GM23338 (cell line): Measurements from ENCODE around the gene EIF3J. TPM values are rescaled to one million over a fixed set of nuclear protein-coding genes. Genes with fewer than 3 reads are reported as not detected.

Experiments used
- ATAC-seq: fragments of 200-7000 bp; cut with Tn5 transposase; 3 replicates; pipeline ENCODE4 v1.9.1; 2020
- DNase-seq: peaks from one replicate; pipeline ENCODE4 v3.0.0-alpha.2; 2015; ENCODE audit warnings: low spot score
- H2AFZ ChIP-seq: fragments of 200-600 bp; sonication (generic); 2 replicates; pipeline ENCODE4 v1.8.0; 2016; ENCODE audit warnings: antibody characterized with exemption, mild to moderate bottlenecking, moderate library complexity
- H3F3A ChIP-seq: fragments of 200-600 bp; sonication (generic); replicated peaks from 2 replicates; pipeline ENCODE4 v1.8.0; 2017; ENCODE audit warnings: antibody characterized with exemption, mixed run types, low read depth
- H3K27ac ChIP-seq: fragments of 200-600 bp; sonication (generic); 2 replicates; pipeline ENCODE4 v1.6.1; 2016; ENCODE audit warnings: low read depth
- H3K27me3 ChIP-seq: fragments of 200-600 bp; sonication (generic); 2 replicates; pipeline ENCODE4 v1.8.0; 2016; ENCODE audit warnings: mild to moderate bottlenecking, mixed run types, moderate library complexity; ENCODE audit not compliant: insufficient read depth
- H3K36me3 ChIP-seq: fragments of 200-600 bp; sonication (generic); 2 replicates; pipeline ENCODE4 v1.8.0; 2016; ENCODE audit warnings: mild to moderate bottlenecking; ENCODE audit not compliant: insufficient read depth
- H3K4me1 ChIP-seq: fragments of 200-600 bp; sonication (generic); 2 replicates; pipeline ENCODE4 v1.8.0; 2016; ENCODE audit warnings: mild to moderate bottlenecking, moderate library complexity; ENCODE audit not compliant: insufficient read depth
- H3K4me2 ChIP-seq: fragments of 200-600 bp; sonication (generic); 2 replicates; pipeline ENCODE4 v1.7.1; 2017; ENCODE audit warnings: mixed run types
- H3K4me3 ChIP-seq: fragments of 200-600 bp; sonication (generic); 2 replicates; pipeline ENCODE4 v1.6.1; 2016; ENCODE audit warnings: mixed run types
- H3K79me2 ChIP-seq: fragments of 200-600 bp; sonication (generic); replicated peaks from 2 replicates; pipeline ENCODE4 v1.8.0; 2017; ENCODE audit warnings: mild to moderate bottlenecking; ENCODE audit not compliant: insufficient read depth
- H3K9me2 ChIP-seq: fragments of 200-600 bp; sonication (generic); 2 replicates; pipeline ENCODE4 v1.8.0; 2017; ENCODE audit not compliant: insufficient read depth
- H4K20me1 ChIP-seq: fragments of 200-600 bp; sonication (generic); replicated peaks from 2 replicates; pipeline ENCODE4 v1.8.0; 2017; ENCODE audit warnings: mild to moderate bottlenecking; ENCODE audit not compliant: insufficient read depth
- H3K27ac Mint-ChIP-seq: 2 replicates; pipeline ENCODE4 v1.8.0; 2020; ENCODE audit warnings: inconsistent platforms, mild to moderate bottlenecking, moderate library complexity, mixed read lengths
- H3K27me3 Mint-ChIP-seq: 3 replicates; pipeline ENCODE4 v1.8.0; 2022; ENCODE audit warnings: low read depth, mild to moderate bottlenecking, moderate library complexity, mixed read lengths, inconsistent platforms; ENCODE audit not compliant: insufficient read depth, poor library complexity
- H3K36me3 Mint-ChIP-seq: 3 replicates; pipeline ENCODE4 v1.8.0; 2021; ENCODE audit warnings: low read depth, mild to moderate bottlenecking, inconsistent platforms, moderate library complexity, mixed read lengths
- H3K4me1 Mint-ChIP-seq: 3 replicates; pipeline ENCODE4 v1.8.0; 2020; ENCODE audit warnings: mild to moderate bottlenecking, inconsistent platforms, mixed read lengths
- H3K4me3 Mint-ChIP-seq: 3 replicates; pipeline ENCODE4 v1.8.0; 2021; ENCODE audit warnings: moderate library complexity, mild to moderate bottlenecking, inconsistent platforms, mixed read lengths
- H3K9me3 Mint-ChIP-seq: 3 replicates; pipeline ENCODE4 v1.8.0; 2020; ENCODE audit warnings: moderate library complexity, mild to moderate bottlenecking, inconsistent platforms, mixed read lengths
- CREB1 ChIP-seq: fragments of 250-450 bp; sonication (Bioruptor Pico); IDR thresholded peaks from 2 replicates; pipeline ENCODE4 v1.5.0; 2020; ENCODE audit warnings: low read depth, mild to moderate bottlenecking, moderate library complexity
- CTCF ChIP-seq, 2 experiments: fragments of 200-600 bp in 1 of 2; sonication (generic) in 1 of 2; conservative IDR thresholded peaks; 2 replicates each; pipeline versions ENCODE4 v1.5.1 to v1.6.1; 2016 to 2017; ENCODE audit warnings: antibody characterized with exemption in 2 of 2, low read depth in 2 of 2, mild to moderate bottlenecking in 2 of 2, moderate library complexity in 1 of 2
- ETS1 ChIP-seq: IDR thresholded peaks from 2 replicates; pipeline ENCODE4 v1.6.1; 2016; ENCODE audit warnings: antibody characterized with exemption
- EZH2 ChIP-seq: fragments of 200-600 bp; sonication (generic); IDR thresholded peaks from one replicate; pipeline ENCODE4 v1.8.0; 2017; ENCODE audit warnings: antibody characterized with exemption, mild to moderate bottlenecking, low read depth; ENCODE audit not compliant: unreplicated experiment
- NANOG ChIP-seq: IDR thresholded peaks from 2 replicates; pipeline ENCODE4 v1.6.1; 2016; ENCODE audit warnings: antibody characterized with exemption, borderline replicate concordance
- REST ChIP-seq: IDR thresholded peaks from one replicate; pipeline ENCODE4 v1.6.1; 2018; ENCODE audit warnings: antibody characterized with exemption; ENCODE audit not compliant: unreplicated experiment
- STAT1 ChIP-seq: IDR thresholded peaks from one replicate; pipeline ENCODE4 v1.6.1; 2016; ENCODE audit warnings: antibody characterized with exemption; ENCODE audit not compliant: unreplicated experiment
- ZNF462 ChIP-seq: fragments of 250-450 bp; sonication (Bioruptor Pico); IDR thresholded peaks from 2 replicates; pipeline ENCODE4 v1.5.0; 2020; ENCODE audit warnings: mild to moderate bottlenecking, moderate library complexity
- polyA plus RNA-seq: library from polyadenylated mRNA; unstranded; fragments of >200 nt; fragmentation: Nextera tagmentation; extraction: Ambion mirVana; gene quantifications from 2 replicates; pipeline ENCODE4 v1.2.1, GENCODE V29; 2016
- total RNA-seq: library from RNA; depleted of rRNA; stranded (reverse); fragments of >200 nt; shearing (Covaris generic); gene quantifications from 2 replicates; pipeline ENCODE4 v1.2.3, GENCODE V29; 2014

The EIF3J gene
- total and polyA plus RNA-seq, 2 experiments from 2014 or later = 62.7 to 66.6 TPM

GRCh38 chr15:44541282-44541958 is 4.5 kb downstream of the EIF3J start (continued):
- TF ChIP-seq REST (no peak), CREB1 (no peak), EZH2 (no peak), CTCF (conservative IDR thresholded peaks at IDR 0.05; ENCODE audit: low read depth in 2 of 2) (no peak), ETS1 (no peak), STAT1 (no peak), NANOG (no peak)

GRCh38 chr15:44542596-44542995 is 5.6 kb downstream of the EIF3J start:
- Mint-ChIP-seq H3K27me3 (peaks cover 2% of the 10 kb centered on the region), H3K36me3 (peaks cover 58% of the 10 kb centered on the region), H3K4me3 (no peak overlapping the region), H3K4me1 (peaks cover 12% of the 10 kb centered on the region; the same call in 2 of the 3 replicates), H3K27ac (no peak overlapping the region), H3K9me3 (no peaks in the 10 kb centered on the region)
- H3K36me3 ChIP-seq = peaks cover 16% of the 10 kb centered on the region; the same call in 1 of the 2 replicates
- no peak overlapping the region for H3K27ac ChIP-seq
- H3F3A ChIP-seq = no peaks in the 10 kb centered on the region
- H3K9me2 ChIP-seq = no peaks in the 10 kb centered on the region
- ATAC-seq (no peak), DNase-seq (no peak)
- no peak overlapping the region for H3K4me2 ChIP-seq
- H2AFZ ChIP-seq = no peak overlapping the region
- H3K79me2 ChIP-seq = peaks cover 98% of the 10 kb centered on the region
- peaks cover 9% of the 10 kb centered on the region for H3K4me1 ChIP-seq
- no peaks in the 10 kb centered on the region for H3K27me3 ChIP-seq
- peaks cover 18% of the 10 kb centered on the region for H4K20me1 ChIP-seq
- H3K4me3 ChIP-seq = no peak overlapping the region
- TF ChIP-seq ZNF462 (CRISPR knock-in tag) (no peak), REST (no peak)
